ENCODE data around the gene ZNF41. TPM values are rescaled to one million over a fixed set of nuclear protein-coding genes. Genes with fewer than 3 reads are reported as not detected.

Gene ZNF41
- total RNA-seq, 1 experiment from 2014 or later = 4.2 TPM

Other genes starting within 250 kb of the ZNF41 start
- gene ZNF157, start 112.6 kb downstream of the ZNF41 start, total RNA-seq (2014; rRNA removed; shearing (Covaris generic)) = not detected in 2 replicates
- gene ARAF, start 78.0 kb upstream of the ZNF41 start, total RNA-seq (2014; rRNA removed; shearing (Covaris generic)) = 47.0 and 55.7 TPM in 2 replicates
- 116 and 127 TPM in 2 replicates for gene TIMP1, start 99.2 kb upstream of the ZNF41 start, total RNA-seq (2014; rRNA removed; shearing (Covaris generic))
- not detected in 2 replicates for gene SYN1, start 136.6 kb upstream of the ZNF41 start, total RNA-seq (2014; rRNA removed; shearing (Covaris generic))
- gene CFP, start 146.7 kb upstream of the ZNF41 start, total RNA-seq (2014; rRNA removed; shearing (Covaris generic)) = 0.21 and 0.56 TPM in 2 replicates
- 53.4 and 55.5 TPM in 2 replicates for gene ELK1, start 167.3 kb upstream of the ZNF41 start, total RNA-seq (2014; rRNA removed; shearing (Covaris generic))
- 164 and 167 TPM in 2 replicates for gene UXT, start 176.0 kb upstream of the ZNF41 start, total RNA-seq (2014; rRNA removed; shearing (Covaris generic))

Measured in HT-29 (cell line).